ENCODE data around the gene ELMO1.
A peak's percentile ranks its signal among the peaks of the same experiment; 100 is the strongest.

Gene ELMO1

DNA sequence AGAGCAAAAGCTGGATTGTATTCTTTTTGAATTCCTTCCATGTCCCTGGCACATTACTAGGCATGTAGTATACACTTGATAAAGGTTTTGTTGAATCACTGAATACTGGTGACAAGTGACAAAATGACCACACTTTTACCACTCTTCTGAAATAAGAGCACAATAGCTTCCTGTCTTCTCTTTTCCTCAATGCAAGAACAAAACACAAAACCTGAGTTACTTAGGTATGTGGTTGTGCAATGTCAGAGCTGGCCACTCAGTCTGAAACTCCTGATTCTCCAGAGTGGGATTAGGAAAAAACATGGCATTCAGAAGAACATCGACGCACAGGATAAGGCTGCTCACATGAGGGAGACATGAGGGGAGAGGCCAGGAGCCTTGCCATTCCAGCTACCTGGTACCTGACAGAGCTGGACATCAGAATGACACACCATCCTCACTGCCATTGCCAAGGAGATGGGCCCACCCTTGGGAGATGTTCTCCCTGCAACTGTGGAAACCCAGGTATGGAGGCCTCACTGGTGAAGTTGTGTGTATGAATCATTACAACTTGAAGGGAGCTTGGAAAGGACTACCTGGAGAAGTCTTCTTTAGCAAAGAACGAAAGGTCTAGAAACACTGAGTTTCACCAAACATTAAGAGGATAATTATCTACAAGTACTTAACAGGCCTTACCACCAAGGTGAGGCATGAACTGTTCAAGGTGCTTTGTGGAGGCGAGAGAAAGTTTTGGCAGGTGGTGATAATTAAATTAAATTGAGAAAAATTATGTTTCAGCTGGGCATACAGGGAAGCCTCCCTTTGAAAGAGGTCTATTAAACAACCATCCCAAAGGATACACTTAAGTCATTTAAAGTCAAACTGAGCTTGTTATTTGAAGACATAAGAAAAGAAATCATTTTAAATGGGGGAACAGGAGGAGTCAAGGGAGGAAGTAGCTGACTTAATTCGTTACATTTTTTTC, 477.8 kb downstream of the ELMO1 start:
- no peaks in the 10 kb centered on the region for H3K36me3 Mint-ChIP-seq (ENCODE audit: insufficient read depth)
- H3K4me3 Mint-ChIP-seq = peak overlapping the region; percentile 51 to 60

DNA sequence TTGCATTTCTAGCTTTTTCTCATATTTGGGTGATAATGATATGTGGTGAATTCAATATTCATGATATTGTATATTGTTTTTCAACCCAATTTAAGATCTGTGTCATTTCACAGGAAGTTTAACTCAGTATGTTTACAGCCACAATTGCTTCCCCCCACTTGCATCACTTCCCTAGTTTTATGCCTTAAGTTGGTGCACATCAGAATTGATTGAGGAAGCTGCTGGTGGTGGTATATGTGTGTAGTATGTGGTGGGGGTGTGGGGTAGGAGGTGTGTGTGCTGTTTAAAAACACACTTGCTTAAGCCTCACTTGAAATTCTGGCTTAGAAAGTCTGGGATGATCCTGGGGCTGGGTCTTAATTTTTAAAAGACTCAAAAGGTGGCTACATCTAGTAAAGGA, 479.3 kb downstream of the ELMO1 start:
- peak; percentile 97 for ATAC-seq (replicated peaks)
- Mint-ChIP-seq H3K27me3 (no peaks in the 10 kb centered on the region), H3K9me3 (peaks cover 3 to 21% of the 10 kb centered on the region in 2 donors), H3K36me3 (ENCODE audit: insufficient read depth) (no peaks in the 10 kb centered on the region), H3K4me3 (peak overlapping the region; percentile 46 to 60), H3K4me1 (ENCODE audit: low read depth in 2 of 2) (peaks cover 29 to 35% of the 10 kb centered on the region in 2 donors), H3K27ac (peak overlapping the region in 1 of 2 donors; percentile 87)
- peak; percentile 10 to 21 (median 16) for DNase-seq

More for the DNA sequence above, 477.8 kb downstream of the ELMO1 start:
- peaks cover 24 to 30% of the 10 kb centered on the region in 2 donors for H3K4me1 Mint-ChIP-seq (ENCODE audit: low read depth in 2 of 2)
- H3K27me3 Mint-ChIP-seq = no peaks in the 10 kb centered on the region
- DNase-seq (no peak), ATAC-seq (replicated peaks) (peak; percentile 35)
- peak overlapping the region; percentile 87 to 91 for H3K27ac Mint-ChIP-seq
- peaks cover 3 to 14% of the 10 kb centered on the region in 2 donors for H3K9me3 Mint-ChIP-seq

DNA sequence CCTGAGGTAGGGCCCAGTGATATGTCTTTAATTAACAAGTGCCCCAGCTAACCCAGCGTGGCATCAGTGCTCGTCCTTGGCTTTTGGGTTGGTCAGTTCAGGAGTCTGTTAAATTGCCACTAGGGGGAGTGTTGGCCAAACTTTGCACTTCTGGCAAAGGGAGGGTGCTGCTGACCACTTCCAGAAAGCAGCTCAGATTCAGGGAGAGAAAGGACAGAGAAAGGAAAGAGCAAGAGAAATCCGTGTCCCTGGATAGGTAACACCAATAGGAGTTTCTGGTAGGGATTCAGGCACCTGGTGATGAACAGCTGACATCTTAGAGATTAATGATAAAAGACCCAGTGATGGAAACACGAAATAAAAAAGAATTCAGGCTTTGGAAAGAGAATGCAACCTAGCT, 481.3 kb downstream of the ELMO1 start:
- no peak for ATAC-seq (replicated peaks)
- peaks cover 3 to 21% of the 10 kb centered on the region in 2 donors for H3K9me3 Mint-ChIP-seq
- no peak for DNase-seq
- H3K27me3 Mint-ChIP-seq = no peaks in the 10 kb centered on the region
- H3K4me3 Mint-ChIP-seq = peak overlapping the region; percentile 37 to 52
- no peaks in the 10 kb centered on the region for H3K36me3 Mint-ChIP-seq (ENCODE audit: insufficient read depth)
- no peak overlapping the region for H3K27ac Mint-ChIP-seq
- H3K4me1 Mint-ChIP-seq (ENCODE audit: low read depth in 2 of 2) = peaks cover 29 to 32% of the 10 kb centered on the region in 2 donors

DNA sequence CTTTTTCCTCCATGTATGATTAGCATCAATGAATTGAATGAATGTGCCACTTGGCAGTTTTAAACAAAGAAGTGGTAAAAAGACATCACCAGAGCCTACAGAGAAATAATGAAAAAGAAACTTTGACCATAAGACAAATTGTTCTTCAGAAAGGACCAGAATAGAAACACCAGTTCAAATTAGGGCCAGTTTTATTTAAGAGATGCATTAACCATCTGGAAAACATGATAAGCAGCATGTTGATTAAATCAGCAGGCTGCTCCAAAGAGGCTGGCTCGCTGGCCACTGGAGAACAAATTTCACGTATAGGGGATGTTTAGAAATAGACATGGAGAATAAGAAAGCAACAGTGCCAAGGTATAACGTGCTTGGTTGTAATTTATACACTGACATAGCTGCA, 482.0 kb downstream of the ELMO1 start:
- DNase-seq (no peak), ATAC-seq (replicated peaks) (no peak)
- Mint-ChIP-seq H3K9me3 (peaks cover 3 to 21% of the 10 kb centered on the region in 2 donors), H3K4me3 (no peak overlapping the region), H3K27me3 (no peaks in the 10 kb centered on the region), H3K27ac (peak overlapping the region in 1 of 2 donors; percentile 21), H3K36me3 (ENCODE audit: insufficient read depth) (no peaks in the 10 kb centered on the region), H3K4me1 (ENCODE audit: low read depth in 2 of 2) (peaks cover 29 to 33% of the 10 kb centered on the region in 2 donors)

DNA sequence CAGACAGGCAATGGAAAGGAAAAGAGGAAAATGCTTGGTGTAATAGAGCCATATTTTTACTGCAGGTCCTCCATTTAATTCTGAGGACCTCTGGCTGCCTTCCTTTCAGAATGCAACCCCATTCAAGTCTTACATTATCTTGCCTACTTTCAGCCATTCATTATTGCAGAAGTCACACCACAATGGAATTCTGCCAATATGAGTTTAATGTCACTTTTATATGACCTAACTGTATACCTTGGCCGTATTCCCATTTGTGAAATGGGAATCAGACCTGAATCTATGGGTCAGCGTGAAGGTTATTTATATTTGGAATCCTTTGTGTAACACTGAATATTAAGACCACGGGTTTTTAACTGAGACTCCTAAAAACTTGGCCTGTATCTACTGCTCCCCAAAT, 482.6 kb downstream of the ELMO1 start:
- H3K27ac Mint-ChIP-seq = peak overlapping the region in 1 of 2 donors; percentile 21
- no peaks in the 10 kb centered on the region for H3K27me3 Mint-ChIP-seq
- DNase-seq = no peak
- H3K9me3 Mint-ChIP-seq = peaks cover 3 to 18% of the 10 kb centered on the region in 2 donors
- peaks cover 25 to 29% of the 10 kb centered on the region in 2 donors for H3K4me1 Mint-ChIP-seq (ENCODE audit: low read depth in 2 of 2)
- no peaks in the 10 kb centered on the region for H3K36me3 Mint-ChIP-seq (ENCODE audit: insufficient read depth)
- H3K4me3 Mint-ChIP-seq = no peak overlapping the region
- ATAC-seq (replicated peaks) = no peak

DNA sequence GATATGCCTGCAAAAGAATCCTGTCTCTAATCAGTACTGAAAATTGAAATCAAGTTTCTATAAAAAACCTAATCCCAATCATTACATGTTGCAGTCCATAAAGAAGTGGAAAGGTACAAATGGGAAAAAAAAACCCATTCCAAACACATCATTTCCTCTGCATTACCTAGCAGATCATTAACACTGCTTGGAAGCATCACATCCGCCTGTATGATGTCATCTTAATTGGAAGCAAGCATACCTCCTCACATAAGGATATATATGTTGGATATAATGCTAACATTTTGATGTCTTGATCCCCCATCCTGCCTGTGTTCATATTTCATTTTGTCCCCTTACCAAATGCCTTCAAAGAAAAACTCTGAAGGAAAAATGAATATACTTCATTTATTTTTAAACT, 483.0 kb downstream of the ELMO1 start:
- Mint-ChIP-seq H3K4me3 (no peak overlapping the region), H3K27me3 (no peaks in the 10 kb centered on the region), H3K36me3 (ENCODE audit: insufficient read depth) (no peaks in the 10 kb centered on the region), H3K27ac (no peak overlapping the region), H3K4me1 (ENCODE audit: low read depth in 2 of 2) (peaks cover 25 to 28% of the 10 kb centered on the region in 2 donors), H3K9me3 (peaks cover 3 to 14% of the 10 kb centered on the region in 2 donors)
- ATAC-seq (replicated peaks) (no peak), DNase-seq (no peak)

DNA sequence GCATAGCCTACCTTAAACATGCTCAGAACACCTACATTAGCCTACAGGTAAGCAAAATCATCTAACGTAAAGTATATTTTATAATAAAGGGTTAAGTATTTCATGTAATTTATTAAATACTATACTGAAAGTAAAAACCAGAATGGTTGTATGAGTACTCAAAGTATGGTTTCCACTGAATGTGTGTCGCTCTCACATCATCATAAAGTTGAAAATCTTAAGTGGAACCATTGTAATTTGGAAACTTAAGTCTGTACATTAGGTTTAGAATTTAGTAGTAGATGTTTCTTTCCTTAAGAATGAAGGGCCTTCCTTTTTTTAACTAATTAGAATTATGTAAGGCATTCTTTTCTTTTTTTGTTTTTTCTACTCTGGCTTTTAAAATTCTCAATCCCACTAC, 484.4 kb downstream of the ELMO1 start:
- no peak overlapping the region for H3K4me3 Mint-ChIP-seq
- peaks cover 3 to 13% of the 10 kb centered on the region in 2 donors for H3K9me3 Mint-ChIP-seq
- H3K27me3 Mint-ChIP-seq = no peaks in the 10 kb centered on the region
- ATAC-seq (replicated peaks) = no peak
- no peak for DNase-seq
- peak overlapping the region in 1 of 2 donors; percentile 17 for H3K27ac Mint-ChIP-seq
- peaks cover 13 to 17% of the 10 kb centered on the region in 2 donors for H3K4me1 Mint-ChIP-seq (ENCODE audit: low read depth in 2 of 2)
- no peaks in the 10 kb centered on the region for H3K36me3 Mint-ChIP-seq (ENCODE audit: insufficient read depth)

DNA sequence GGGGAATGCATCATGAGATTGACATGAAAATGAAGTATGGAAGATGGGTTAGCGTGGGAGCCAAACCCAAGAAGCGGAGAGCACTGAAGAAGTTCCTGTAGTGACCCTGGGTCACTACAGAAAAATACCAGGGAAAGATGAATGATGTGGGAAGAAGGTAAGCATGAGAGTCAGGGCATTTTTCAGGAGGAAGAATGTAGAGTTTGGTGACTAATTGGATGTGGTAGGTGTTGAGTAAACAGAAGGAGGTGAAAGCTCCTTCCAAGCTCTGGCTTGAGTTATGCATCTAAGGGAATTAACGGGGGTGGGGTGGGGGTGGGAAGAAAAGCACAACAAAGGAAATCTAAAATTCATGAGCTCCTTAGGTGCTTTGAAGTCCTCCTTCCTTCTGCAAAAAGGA, 486.3 kb downstream of the ELMO1 start:
- Mint-ChIP-seq H3K27ac (peak overlapping the region in 1 of 2 donors; percentile 11), H3K4me3 (no peak overlapping the region), H3K9me3 (peaks cover 2 to 11% of the 10 kb centered on the region in 2 donors), H3K4me1 (ENCODE audit: low read depth in 2 of 2) (peaks cover 11 to 14% of the 10 kb centered on the region in 2 donors), H3K36me3 (ENCODE audit: insufficient read depth) (no peaks in the 10 kb centered on the region), H3K27me3 (no peaks in the 10 kb centered on the region)
- ATAC-seq (replicated peaks) (no peak), DNase-seq (no peak)

DNA sequence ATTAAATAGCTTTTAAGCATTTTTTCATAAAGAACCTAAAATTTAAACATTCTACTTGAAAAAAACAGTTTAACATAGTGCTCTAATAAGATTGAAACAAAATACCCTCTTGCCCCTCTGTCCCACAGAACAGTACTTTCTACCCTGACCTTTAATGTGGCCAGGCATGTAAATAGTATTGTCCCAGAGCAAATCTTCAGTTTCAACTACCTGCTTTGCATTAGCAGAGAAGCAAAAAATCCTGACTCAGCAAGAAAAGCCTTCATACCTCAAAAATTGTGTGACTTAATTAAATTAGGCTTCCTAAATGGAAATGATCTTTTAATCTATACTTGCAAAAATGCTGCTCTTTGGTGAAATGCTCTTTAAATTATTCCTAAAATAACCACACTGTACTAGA, 487.0 kb downstream of the ELMO1 start:
- Mint-ChIP-seq H3K27me3 (no peaks in the 10 kb centered on the region), H3K36me3 (ENCODE audit: insufficient read depth) (no peaks in the 10 kb centered on the region), H3K4me3 (no peak overlapping the region), H3K4me1 (ENCODE audit: low read depth in 2 of 2) (peaks cover 11 to 12% of the 10 kb centered on the region in 2 donors), H3K9me3 (peaks cover 0 to 7% of the 10 kb centered on the region in 2 donors), H3K27ac (peak overlapping the region in 1 of 2 donors; percentile 11)
- DNase-seq (no peak), ATAC-seq (replicated peaks) (no peak)

DNA sequence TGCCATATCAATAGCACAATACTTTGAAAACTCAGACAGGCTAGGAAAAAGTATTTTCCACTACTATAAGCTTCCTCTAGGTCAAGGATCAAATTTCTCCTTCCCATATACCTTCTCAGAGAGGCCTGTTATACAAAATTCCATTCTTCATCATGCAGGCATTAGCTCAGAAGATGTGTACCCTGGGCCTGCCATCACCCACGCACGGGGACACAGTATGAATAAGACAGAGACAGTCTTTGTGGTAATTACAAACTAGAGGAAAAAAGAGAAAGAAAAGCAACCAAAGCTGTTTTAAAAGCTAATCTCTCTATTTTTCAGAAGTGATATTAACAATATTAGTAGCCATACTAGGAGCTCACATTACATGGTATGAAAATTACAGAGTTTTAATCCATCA, 487.6 kb downstream of the ELMO1 start:
- no peak overlapping the region for H3K27ac Mint-ChIP-seq
- DNase-seq (no peak), ATAC-seq (replicated peaks) (no peak)
- H3K4me1 Mint-ChIP-seq (ENCODE audit: low read depth in 2 of 2) = peaks cover 12 to 16% of the 10 kb centered on the region in 2 donors
- peaks cover 0 to 7% of the 10 kb centered on the region in 2 donors for H3K9me3 Mint-ChIP-seq
- H3K27me3 Mint-ChIP-seq = no peaks in the 10 kb centered on the region
- H3K36me3 Mint-ChIP-seq (ENCODE audit: insufficient read depth) = no peaks in the 10 kb centered on the region
- H3K4me3 Mint-ChIP-seq = no peak overlapping the region

DNA sequence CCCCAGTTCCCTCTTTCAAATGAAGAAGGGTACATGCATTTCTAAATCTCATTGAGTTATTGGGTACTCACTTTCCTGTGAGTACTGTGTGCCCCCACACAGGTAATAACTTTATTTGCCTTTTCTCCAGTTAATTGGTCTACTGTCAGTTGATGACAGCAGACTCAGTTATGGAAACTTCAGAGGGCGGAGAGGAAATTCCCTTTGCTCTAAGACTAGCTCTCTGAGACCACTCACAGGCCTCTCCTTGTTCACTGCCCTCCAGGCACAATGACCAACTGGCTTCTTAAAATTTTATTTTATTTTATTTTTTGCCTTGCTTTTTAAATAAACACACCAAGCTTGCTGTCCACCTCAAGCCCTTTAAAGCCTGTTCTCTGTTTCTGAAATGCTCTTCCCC, 488.6 kb downstream of the ELMO1 start:
- ATAC-seq (replicated peaks) = no peak
- Mint-ChIP-seq H3K36me3 (ENCODE audit: insufficient read depth) (no peaks in the 10 kb centered on the region), H3K4me3 (no peak overlapping the region), H3K27me3 (no peaks in the 10 kb centered on the region), H3K4me1 (ENCODE audit: low read depth in 2 of 2) (peaks cover 17 to 20% of the 10 kb centered on the region in 2 donors), H3K9me3 (peaks cover 0 to 4% of the 10 kb centered on the region in 2 donors), H3K27ac (no peak overlapping the region)
- no peak for DNase-seq

DNA sequence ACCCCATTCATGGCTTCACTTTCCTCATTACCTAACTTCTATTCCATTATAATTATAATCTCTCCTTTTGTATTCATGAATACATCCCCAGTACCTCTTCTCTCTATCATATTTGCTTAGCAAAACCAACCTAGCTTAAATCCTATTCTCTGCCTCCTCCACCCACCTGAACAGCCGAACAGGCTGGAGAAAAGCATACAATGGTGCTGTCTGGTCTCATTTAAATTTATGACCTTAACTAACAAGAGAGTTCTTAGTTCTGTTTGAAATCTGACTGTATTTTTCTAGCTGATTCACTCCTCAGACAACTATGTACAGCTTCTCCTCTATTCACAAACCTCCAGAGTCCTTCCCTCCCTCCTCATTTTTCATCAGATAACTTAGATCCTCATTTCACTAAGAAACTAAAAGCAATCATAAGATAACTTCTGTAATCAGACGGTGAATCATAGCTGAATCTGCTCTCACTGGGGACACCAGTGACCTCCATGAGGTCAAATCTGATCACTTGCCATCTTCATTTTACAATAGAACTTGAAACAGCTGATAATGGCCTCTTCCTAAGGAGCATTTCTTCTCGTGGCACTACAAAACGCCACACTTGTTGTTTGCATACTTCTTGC, 490.4 kb downstream of the ELMO1 start:
- H3K27ac Mint-ChIP-seq = no peak overlapping the region
- DNase-seq (no peak), ATAC-seq (replicated peaks) (no peak)
- no peaks in the 10 kb centered on the region for H3K9me3 Mint-ChIP-seq
- H3K4me3 Mint-ChIP-seq = no peak overlapping the region
- H3K4me1 Mint-ChIP-seq (ENCODE audit: low read depth in 2 of 2) = peaks cover 16% of the 10 kb centered on the region in 2 donors
- no peaks in the 10 kb centered on the region for H3K36me3 Mint-ChIP-seq (ENCODE audit: insufficient read depth)
- H3K27me3 Mint-ChIP-seq = no peaks in the 10 kb centered on the region

DNA sequence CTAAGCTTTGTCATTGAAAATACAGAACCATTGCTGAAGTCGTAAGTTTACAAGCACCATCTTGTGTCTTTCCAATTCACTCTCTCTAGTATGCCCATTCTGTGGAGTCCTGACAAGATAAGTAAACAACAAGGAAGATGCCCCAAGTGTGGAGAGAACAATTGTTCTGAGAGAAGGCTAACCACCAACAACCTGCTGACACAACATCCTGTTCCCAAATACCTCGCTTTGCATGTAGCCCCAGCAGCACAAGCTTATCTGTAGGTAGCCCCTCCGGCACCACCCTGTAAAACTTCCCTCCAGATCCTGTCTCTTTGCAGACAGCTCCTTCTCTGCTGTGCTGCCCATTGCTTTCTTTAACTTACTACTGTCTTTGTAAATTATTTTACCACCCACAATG, 491.0 kb downstream of the ELMO1 start:
- H3K9me3 Mint-ChIP-seq = no peaks in the 10 kb centered on the region
- DNase-seq (no peak), ATAC-seq (replicated peaks) (peak; percentile 43)
- H3K4me1 Mint-ChIP-seq (ENCODE audit: low read depth in 2 of 2) = peaks cover 16% of the 10 kb centered on the region in 2 donors
- no peaks in the 10 kb centered on the region for H3K36me3 Mint-ChIP-seq (ENCODE audit: insufficient read depth)
- no peak overlapping the region for H3K27ac Mint-ChIP-seq
- H3K27me3 Mint-ChIP-seq = no peaks in the 10 kb centered on the region
- H3K4me3 Mint-ChIP-seq = no peak overlapping the region

Measured in effector memory CD8-positive, alpha-beta T cell (primary cell).